Myometrial cell (primary cell): ENCODE data around the gene ADGRB3. TPM values are rescaled to one million over a fixed set of nuclear protein-coding genes. Genes with fewer than 3 reads are reported as not detected.

Experiments used
- total RNA-seq: library from RNA; depleted of rRNA; stranded (reverse); fragments of >200 nt; gene quantifications from 2 replicates; pipeline ENCODE4 v1.2.3, GENCODE V29; 2015

The ADGRB3 gene
- total RNA-seq: 0.18 TPM in 1 of 2 replicates, not detected in the other

GRCh38 chr6:68634726-68635411, at the start of gene ADGRB3:
TSS of gene ADGRB3 (plus strand) at chr6:68635282. CDS start at chr6:68638676, 3,394 bp downstream.

